ENCODE data around the gene PCDH17.

The PCDH17 gene

GRCh38 chr13:57734306-57734705 lies 102.8 kb downstream of the PCDH17 start:
- DNase-seq: no peak

GRCh38 chr13:57739089-57739488 lies 107.5 kb downstream of the PCDH17 start:
- DNase-seq: no peak

DNA sequence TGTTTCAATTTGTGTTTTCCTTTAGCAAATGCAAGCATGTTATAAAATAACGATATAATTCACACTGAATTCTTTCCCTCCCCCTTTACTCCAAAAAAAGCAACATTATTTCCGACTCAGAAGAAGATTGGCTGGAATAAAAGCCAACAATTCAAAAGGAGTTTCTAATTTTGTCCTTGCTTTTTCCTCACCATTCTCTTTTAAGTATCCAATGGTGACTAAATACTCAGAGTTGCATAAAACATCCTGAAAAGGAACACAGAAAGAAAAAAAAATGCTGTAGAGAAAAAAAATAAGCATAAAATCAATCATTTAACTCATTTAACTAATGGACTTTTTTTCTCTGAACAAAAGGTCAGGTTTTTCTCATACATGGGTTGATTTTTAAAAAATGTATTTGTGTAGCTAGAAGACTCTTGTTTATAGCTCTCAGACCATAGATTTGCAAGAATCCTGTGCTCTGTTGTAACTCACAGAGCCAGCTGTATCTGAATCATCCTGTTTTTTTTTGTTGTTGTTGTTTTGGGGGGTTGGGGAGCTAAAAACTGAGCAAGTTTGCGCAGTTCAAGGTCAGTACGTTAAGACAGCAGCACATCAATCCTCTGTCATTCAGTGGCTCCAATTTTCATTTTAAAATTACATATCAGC lies 108.1 kb downstream of the PCDH17 start:
- no peak for DNase-seq

- peak in 45 of 56 donors; percentile 4 to 84 (median 42) for DNase-seq
Measured at GRCh38 chr13:57740719-57741118, 109.2 kb downstream of the PCDH17 start.

- no peak for DNase-seq
Measured at GRCh38 chr13:57748096-57748495, 116.6 kb downstream of the PCDH17 start.

DNA sequence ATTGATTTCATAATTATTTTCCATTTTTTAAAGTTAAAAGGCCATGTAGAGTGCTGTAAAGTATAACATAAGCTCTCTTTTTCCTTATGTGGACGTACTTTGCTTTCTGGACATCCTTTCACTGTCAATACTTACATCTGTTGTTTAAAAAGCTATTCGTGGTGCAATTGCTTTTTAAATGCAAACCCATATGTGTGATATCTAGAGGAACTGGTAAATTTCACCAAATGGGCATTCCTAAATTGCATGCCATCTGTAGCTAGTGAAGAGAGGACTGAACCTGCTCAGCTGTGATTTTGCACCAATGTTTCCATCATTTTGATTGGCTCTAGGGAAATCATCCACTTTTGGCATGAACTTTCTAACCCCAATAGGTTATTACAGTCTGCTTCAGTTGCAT lies 129.4 kb downstream of the PCDH17 start:
- DNase-seq: no peak

GRCh38 chr13:57763689-57764088 lies 132.1 kb downstream of the PCDH17 start:
- DNase-seq: no peak
